A549 (cell line): ENCODE data around the gene NFIL3.

Experiments
- CHD2 ChIP-seq: fragments of 150-350 bp; IDR thresholded peaks from 2 replicates; pipeline ENCODE4 v1.6.1; 2014; ENCODE audit warnings: low read length; ENCODE audit not compliant: partially characterized antibody
- MYC ChIP-seq: IDR thresholded peaks from 2 replicates; pipeline ENCODE4 v1.6.1; 2012; ENCODE audit warnings: mild to moderate bottlenecking, inconsistent platforms, low read length, improper control_type of control experiment, borderline replicate concordance
- PHF8 ChIP-seq: fragments of 200-600 bp; sonication (generic); IDR thresholded peaks from 2 replicates; pipeline ENCODE4 v1.6.1; 2016; ENCODE audit warnings: low read depth, mild to moderate bottlenecking, antibody characterized with exemption, moderate library complexity, borderline replicate concordance
- POLR2AphosphoS2 ChIP-seq: conservative IDR thresholded peaks from 2 replicates; pipeline ENCODE4 v1.6.1; 2012; ENCODE audit warnings: low read length, improper control_type of control experiment, inconsistent platforms
- SMC3 ChIP-seq: fragments of >200 bp; sonication (Bioruptor Twin); formaldehyde crosslinking; IDR thresholded peaks from 3 replicates; pipeline ENCODE4 v1.6.1; 2018; ENCODE audit warnings: inconsistent platforms
- ZC3H11A ChIP-seq: fragments of 450-650 bp; IDR thresholded peaks from 2 replicates; pipeline ENCODE4 v1.6.1; 2014; ENCODE audit warnings: antibody characterized with exemption, mild to moderate bottlenecking
- TF ChIP-seq, protein P1 (sequence below): fragments of >200 bp; sonication (Bioruptor Twin); formaldehyde crosslinking; IDR thresholded peaks from 3 replicates; pipeline ENCODE4 v1.5.1; 2016

DNA sequence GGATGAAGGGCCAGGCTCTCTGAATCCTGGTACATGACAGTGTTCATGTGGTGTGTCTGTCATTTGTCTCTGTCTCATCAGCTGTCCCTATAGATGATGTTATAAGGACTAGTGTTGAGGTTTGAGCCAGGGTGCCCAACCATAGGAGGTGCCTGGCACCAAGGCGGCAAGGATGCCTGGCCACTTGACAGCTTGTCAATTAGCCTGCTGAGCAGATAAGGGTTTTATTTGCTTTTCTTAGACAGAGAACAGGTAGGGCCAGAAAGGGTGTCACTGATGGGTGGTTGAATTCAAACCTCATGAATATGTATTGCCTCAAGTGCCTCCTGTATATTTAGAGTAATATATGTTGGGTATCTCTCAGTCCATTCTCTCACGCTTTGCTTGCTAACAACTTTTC is 31.8 kb downstream of the NFIL3 start:
- TF ChIP-seq, protein P1, sequence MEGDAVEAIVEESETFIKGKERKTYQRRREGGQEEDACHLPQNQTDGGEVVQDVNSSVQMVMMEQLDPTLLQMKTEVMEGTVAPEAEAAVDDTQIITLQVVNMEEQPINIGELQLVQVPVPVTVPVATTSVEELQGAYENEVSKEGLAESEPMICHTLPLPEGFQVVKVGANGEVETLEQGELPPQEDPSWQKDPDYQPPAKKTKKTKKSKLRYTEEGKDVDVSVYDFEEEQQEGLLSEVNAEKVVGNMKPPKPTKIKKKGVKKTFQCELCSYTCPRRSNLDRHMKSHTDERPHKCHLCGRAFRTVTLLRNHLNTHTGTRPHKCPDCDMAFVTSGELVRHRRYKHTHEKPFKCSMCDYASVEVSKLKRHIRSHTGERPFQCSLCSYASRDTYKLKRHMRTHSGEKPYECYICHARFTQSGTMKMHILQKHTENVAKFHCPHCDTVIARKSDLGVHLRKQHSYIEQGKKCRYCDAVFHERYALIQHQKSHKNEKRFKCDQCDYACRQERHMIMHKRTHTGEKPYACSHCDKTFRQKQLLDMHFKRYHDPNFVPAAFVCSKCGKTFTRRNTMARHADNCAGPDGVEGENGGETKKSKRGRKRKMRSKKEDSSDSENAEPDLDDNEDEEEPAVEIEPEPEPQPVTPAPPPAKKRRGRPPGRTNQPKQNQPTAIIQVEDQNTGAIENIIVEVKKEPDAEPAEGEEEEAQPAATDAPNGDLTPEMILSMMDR = no peak
- TF ChIP-seq SMC3 = no peak
- no peak for TF ChIP-seq PHF8
- no peak for TF ChIP-seq ZC3H11A
- TF ChIP-seq POLR2AphosphoS2 = no peak
- no peak for TF ChIP-seq CHD2
- no peak for TF ChIP-seq MYC
